ENCODE measurements around the gene NFATC1. TPM values are rescaled to one million over a fixed set of nuclear protein-coding genes. Genes with fewer than 3 reads are reported as not detected.

The NFATC1 gene
- total and polyA plus RNA-seq, 2 experiments from 2014 or later = 7.5 to 9.8 TPM

- H3K9me2 ChIP-seq (ENCODE audit: insufficient read depth) = no peaks in the 10 kb centered on the region
- H2AFZ ChIP-seq = no peak overlapping the region
- H3K9me3 ChIP-seq (ENCODE audit: low read depth) = no peaks in the 10 kb centered on the region
- no peaks in the 10 kb centered on the region for H3K4me1 ChIP-seq (ENCODE audit: insufficient read depth)
- TF ChIP-seq EZH2 (IDR thresholded peaks at IDR 0.05; ENCODE audit: insufficient read depth, poor library complexity, severe bottlenecking) = no peak
- TF ChIP-seq EZH2phosphoT487 (IDR thresholded peaks at IDR 0.05; ENCODE audit: insufficient read depth, low read depth) = no peak
- in situ Hi-C loops (cut with MboI) = no loop called here
- no peaks in the 10 kb centered on the region for H4K20me1 ChIP-seq (ENCODE audit: insufficient read depth)
- H3K4me3 ChIP-seq = no peak overlapping the region
- no peak overlapping the region for H3K9ac ChIP-seq
- H3F3A ChIP-seq (ENCODE audit: insufficient read depth) = no peaks in the 10 kb centered on the region
- H3K27ac ChIP-seq = no peak overlapping the region
- H3K36me3 ChIP-seq (ENCODE audit: low read depth) = no peaks in the 10 kb centered on the region
- no peak for DNase-seq
- no peak overlapping the region for H3K4me2 ChIP-seq (ENCODE audit: unreplicated experiment)
- WGBS, 2 experiments (ENCODE audit: low coverage in 1 of 2, low lambda C conversion rate in 2 of 2, missing lambda C conversion rate in 2 of 2) = 85 to 86% methylated on average over 18 of the region's 18 CpGs
- H3K79me2 ChIP-seq (ENCODE audit: insufficient read depth) = no peaks in the 10 kb centered on the region
- 0 out of 2 replicates have a peak, but pooled peaks cover 2% of the 10 kb centered on the region for H3K27me3 ChIP-seq (replicated peaks; ENCODE audit: insufficient read depth)
These were observed 163.2 kb downstream of the NFATC1 start for GRCh38 chr18:79558933-79559416.

GRCh38 chr18:79559436-79559835, 163.7 kb downstream of the NFATC1 start:
- in situ Hi-C loops (cut with MboI) = no loop called here
- no peak for DNase-seq
- Histone ChIP-seq H3K79me2 (ENCODE audit: insufficient read depth) (no peaks in the 10 kb centered on the region), H3K36me3 (ENCODE audit: low read depth) (no peaks in the 10 kb centered on the region), H3K9me3 (ENCODE audit: low read depth) (no peaks in the 10 kb centered on the region), H3K4me2 (ENCODE audit: unreplicated experiment) (no peak overlapping the region), H3K9me2 (ENCODE audit: insufficient read depth) (no peaks in the 10 kb centered on the region), H3K9ac (no peak overlapping the region), H3K4me3 (no peak overlapping the region), H2AFZ (no peak overlapping the region), H3K27me3 (replicated peaks; ENCODE audit: insufficient read depth) (no peaks in the 10 kb centered on the region), H3K4me1 (ENCODE audit: insufficient read depth) (no peaks in the 10 kb centered on the region), H4K20me1 (ENCODE audit: insufficient read depth) (no peaks in the 10 kb centered on the region), H3K27ac (no peak overlapping the region), H3F3A (ENCODE audit: insufficient read depth) (no peaks in the 10 kb centered on the region)
- TF ChIP-seq EZH2 (IDR thresholded peaks at IDR 0.05; ENCODE audit: insufficient read depth, poor library complexity, severe bottlenecking) = no peak
- no peak for TF ChIP-seq EZH2phosphoT487 (IDR thresholded peaks at IDR 0.05; ENCODE audit: insufficient read depth, low read depth)
- 78 to 86% methylated on average over 15 of the region's 15 CpGs for WGBS, 2 experiments (ENCODE audit: low coverage in 1 of 2, low lambda C conversion rate in 2 of 2, missing lambda C conversion rate in 2 of 2)

- Histone ChIP-seq H3K4me3 (no peak overlapping the region), H3K36me3 (ENCODE audit: low read depth) (no peaks in the 10 kb centered on the region), H3K9me2 (ENCODE audit: insufficient read depth) (no peaks in the 10 kb centered on the region), H3K27ac (no peak overlapping the region), H3K9ac (no peak overlapping the region), H2AFZ (no peak overlapping the region), H3K4me2 (ENCODE audit: unreplicated experiment) (no peak overlapping the region), H3K27me3 (replicated peaks; ENCODE audit: insufficient read depth) (no peaks in the 10 kb centered on the region), H3F3A (ENCODE audit: insufficient read depth) (no peaks in the 10 kb centered on the region), H3K79me2 (ENCODE audit: insufficient read depth) (no peaks in the 10 kb centered on the region), H4K20me1 (ENCODE audit: insufficient read depth) (no peaks in the 10 kb centered on the region), H3K9me3 (ENCODE audit: low read depth) (no peaks in the 10 kb centered on the region), H3K4me1 (ENCODE audit: insufficient read depth) (no peaks in the 10 kb centered on the region)
- TF ChIP-seq EZH2 (IDR thresholded peaks at IDR 0.05; ENCODE audit: insufficient read depth, poor library complexity, severe bottlenecking) (no peak), EZH2phosphoT487 (IDR thresholded peaks at IDR 0.05; ENCODE audit: insufficient read depth, low read depth) (no peak)
- WGBS, 2 experiments (ENCODE audit: low coverage in 1 of 2, low lambda C conversion rate in 2 of 2, missing lambda C conversion rate in 2 of 2) = 81 to 82% methylated on average over 34 of the region's 34 CpGs
- no peak for DNase-seq
- in situ Hi-C loops (cut with MboI) = no loop called here
These were observed 164.5 kb downstream of the NFATC1 start for GRCh38 chr18:79560042-79560860.

- no peaks in the 10 kb centered on the region for H3K27me3 ChIP-seq (replicated peaks; ENCODE audit: insufficient read depth)
- TF ChIP-seq EZH2phosphoT487 (IDR thresholded peaks at IDR 0.05; ENCODE audit: insufficient read depth, low read depth) (no peak), EZH2 (IDR thresholded peaks at IDR 0.05; ENCODE audit: insufficient read depth, poor library complexity, severe bottlenecking) (no peak)
- no peaks in the 10 kb centered on the region for H4K20me1 ChIP-seq (ENCODE audit: insufficient read depth)
- H3K4me2 ChIP-seq (ENCODE audit: unreplicated experiment) = no peak overlapping the region
- no peak for DNase-seq
- H2AFZ ChIP-seq = no peak overlapping the region
- no peaks in the 10 kb centered on the region for H3K9me3 ChIP-seq (ENCODE audit: low read depth)
- WGBS, 2 experiments (ENCODE audit: low coverage in 1 of 2, low lambda C conversion rate in 2 of 2, missing lambda C conversion rate in 2 of 2) = 84 to 93% methylated on average over 5 of the region's 5 CpGs
- H3K79me2 ChIP-seq (ENCODE audit: insufficient read depth) = no peaks in the 10 kb centered on the region
- no peaks in the 10 kb centered on the region for H3K4me1 ChIP-seq (ENCODE audit: insufficient read depth)
- no peak overlapping the region for H3K4me3 ChIP-seq
- H3K9me2 ChIP-seq (ENCODE audit: insufficient read depth) = no peaks in the 10 kb centered on the region
- H3K9ac ChIP-seq = no peak overlapping the region
- H3K27ac ChIP-seq = no peak overlapping the region
- H3K36me3 ChIP-seq (ENCODE audit: low read depth) = no peaks in the 10 kb centered on the region
- in situ Hi-C loops (cut with MboI) = no loop called here
- no peaks in the 10 kb centered on the region for H3F3A ChIP-seq (ENCODE audit: insufficient read depth)
These were observed 165.1 kb downstream of the NFATC1 start for GRCh38 chr18:79560861-79561210.
